NCI-H1417 (cell line): ENCODE results near the gene ANKRD66.

Source experiments
- DNase-seq, 3 experiments: peaks; one replicate each; lab custom pipeline; 2025; lab: John Stamatoyannopoulos, UW

The ANKRD66 gene

DNA sequence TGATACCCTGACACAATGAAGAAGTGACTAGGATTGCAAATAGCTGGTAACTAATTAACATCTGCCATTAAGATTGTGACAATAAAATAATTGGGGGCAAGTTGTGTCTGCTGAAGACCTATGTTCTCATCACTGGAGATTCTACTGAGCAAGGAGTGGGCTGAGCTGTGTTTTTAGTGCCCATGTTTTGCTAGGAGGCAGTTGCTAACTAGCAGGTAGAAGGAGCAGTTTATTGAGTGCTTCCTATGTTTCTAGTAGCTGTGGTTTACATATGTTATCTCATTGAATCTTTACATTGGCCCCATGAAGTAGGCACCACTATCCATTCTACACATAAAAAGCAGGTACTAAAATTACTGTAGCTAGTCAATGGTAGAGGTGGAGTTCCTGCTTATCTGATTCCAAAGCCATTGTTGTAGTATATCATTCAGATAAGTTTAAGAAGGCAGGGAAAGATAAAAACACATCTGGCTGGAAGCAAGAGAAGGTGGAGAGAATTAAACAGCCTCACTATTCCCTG, 43.7 kb downstream of the ANKRD66 start:
- no peak for DNase-seq

DNA sequence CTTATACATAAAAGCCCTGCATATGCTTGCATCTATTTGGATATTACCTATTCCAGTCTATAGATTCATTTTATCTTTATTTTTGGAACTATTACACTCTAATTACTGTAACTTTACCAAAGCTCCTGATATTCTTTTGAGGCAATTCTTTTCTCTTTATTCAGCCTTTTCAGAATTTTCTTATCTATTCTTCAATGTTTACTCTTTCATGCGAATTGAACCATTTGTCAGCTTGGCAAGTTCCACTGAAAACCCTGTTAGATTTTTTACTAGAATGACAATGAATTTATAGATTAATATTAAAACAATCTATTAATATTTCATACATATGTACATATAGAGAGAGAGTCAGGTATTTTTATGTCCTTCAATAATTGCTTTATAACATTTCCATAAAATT, 45.9 kb downstream of the ANKRD66 start:
- DNase-seq = no peak

GRCh38 chr6:46793138-46793537, 46.4 kb downstream of the ANKRD66 start, which contains the start of gene MEP1A:
Gene MEP1A (plus strand): TSS chr6:46793389. CDS start chr6:46793399, 10 bp downstream.
- DNase-seq = no peak

DNA sequence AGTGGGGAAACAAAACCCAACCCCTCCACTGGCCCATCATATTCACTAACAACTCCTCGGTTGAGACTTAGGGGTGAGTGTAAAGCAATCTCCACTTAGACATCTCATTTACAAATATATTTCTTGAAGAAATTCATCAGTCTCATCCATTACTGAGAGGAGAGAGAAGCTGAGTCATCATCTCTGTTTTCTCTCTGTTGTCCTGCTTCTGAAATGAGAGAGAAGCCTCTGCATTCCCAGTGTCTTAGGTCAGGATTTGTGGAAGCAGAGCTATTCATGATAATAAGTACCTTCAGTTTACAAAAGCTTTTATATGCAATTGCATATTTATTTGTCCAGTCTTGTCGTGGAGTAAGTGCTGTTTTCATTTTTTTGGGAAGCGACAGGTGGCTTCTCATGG, 47.3 kb downstream of the ANKRD66 start:
- no peak for DNase-seq

- DNase-seq = no peak
These were observed 49.1 kb downstream of the ANKRD66 start for GRCh38 chr6:46795816-46796215.

DNA sequence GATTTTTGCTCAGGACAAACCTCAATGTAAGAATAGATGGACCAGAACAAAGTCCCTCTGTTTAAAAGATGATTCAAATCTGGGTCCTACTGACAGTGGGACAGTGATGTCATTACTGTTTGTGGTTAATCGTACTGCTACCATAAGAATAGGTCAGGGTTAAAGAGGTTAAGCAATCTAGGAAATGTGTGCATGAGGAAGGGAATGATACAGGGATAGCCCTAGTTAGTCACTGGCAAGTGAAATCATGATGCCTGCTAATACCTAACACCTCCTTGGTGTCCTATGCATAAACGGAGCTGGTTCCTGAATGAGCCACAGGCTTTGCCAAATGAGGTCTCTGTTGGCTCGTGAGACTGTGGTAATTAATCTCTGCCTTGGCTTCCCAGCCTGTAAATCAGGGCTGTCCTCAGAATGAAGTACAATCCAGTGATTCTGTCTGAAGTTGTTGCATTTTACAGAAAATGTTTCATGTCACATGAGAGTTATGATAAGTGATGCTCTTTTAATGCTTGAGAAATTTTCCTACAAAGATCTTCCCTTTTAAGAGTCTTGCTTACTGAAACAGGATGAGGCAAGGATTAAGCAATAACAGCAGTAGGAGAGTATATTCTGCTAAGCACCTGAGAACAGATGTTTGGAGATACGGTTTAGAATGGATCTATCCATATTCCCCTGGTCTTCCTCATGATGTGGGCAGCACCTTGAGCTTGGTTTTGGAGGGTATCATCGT, 50.3 kb downstream of the ANKRD66 start:
- no peak for DNase-seq

DNA sequence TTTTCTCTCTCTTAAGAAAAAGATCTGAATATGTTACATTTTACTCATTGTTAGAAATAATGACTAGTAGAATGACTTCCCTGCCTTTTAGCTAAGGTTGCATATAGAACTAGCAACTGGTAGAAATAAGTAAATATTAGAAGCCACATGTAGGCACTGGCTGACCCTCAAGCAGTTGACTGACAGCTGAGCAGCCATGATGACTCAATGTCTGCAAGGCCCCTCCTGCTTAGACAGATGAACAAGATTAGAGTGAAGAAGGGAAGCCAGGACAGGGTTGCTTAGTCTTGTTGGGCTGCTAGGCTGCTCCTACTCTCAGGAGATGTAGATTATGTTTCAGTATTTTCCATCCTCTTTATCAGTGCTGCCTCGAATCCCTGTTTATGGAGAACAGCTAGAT, 52.9 kb downstream of the ANKRD66 start:
- DNase-seq = no peak

- no peak for DNase-seq
These were observed 62.1 kb downstream of the ANKRD66 start for GRCh38 chr6:46808806-46809205.
